Prostate gland (tissue), 2 donors: ENCODE results near the gene SELENOO.

Source experiments
- CTCF ChIP-seq, 4 experiments: fragments of 200-600 bp in 2 of 4; fragments of 450-650 bp in 2 of 4; sonication (generic) in 2 of 4; IDR thresholded peaks; 1 replicate in 3 of 4; 2 replicates in 1 of 4; pipeline ENCODE4 v1.5.1; 2016 to 2019; ENCODE audit warnings: antibody characterized with exemption in 4 of 4, mild to moderate bottlenecking in 2 of 4, moderate library complexity in 2 of 4
- POLR2A ChIP-seq: fragments of 450-650 bp; IDR thresholded peaks from one replicate; pipeline ENCODE4 v1.6.1; 2016; ENCODE audit warnings: antibody characterized with exemption, mild to moderate bottlenecking
- POLR2AphosphoS5 ChIP-seq: sonication (generic); formaldehyde crosslinking; IDR thresholded peaks from one replicate; pipeline ENCODE4 v1.6.1; 2017; ENCODE audit warnings: antibody characterized with exemption

GRCh38 chr22:50165436-50166123 lies 35.2 kb upstream of the SELENOO start:
- TF ChIP-seq CTCF (IDR thresholded peaks at IDR 0.05) (no peak), POLR2A (no peak), POLR2AphosphoS5 (no peak)
